Renal cortex interstitium (tissue), 11 donors: ENCODE data around the gene ETV5. TPM values are rescaled to one million over a fixed set of nuclear protein-coding genes. Genes with fewer than 3 reads are reported as not detected.
"Not testable (repeated sequence)": the region's sequence is repeated elsewhere in the genome, so short reads cannot be mapped to it uniquely, and the experiment has no call there.

Source experiments
- DNase-seq, 11 donors: peaks; one replicate each; pipeline ENCODE4 v3.0.0-alpha.2; 2013; ENCODE audit warnings: low read depth in 9 of 11, low spot score in 4 of 11; ENCODE audit errors: extremely low read depth in 1 of 11
- polyA plus RNA-seq, 3 donors: library from polyadenylated mRNA; unstranded; fragments of 120-200 nt; gene quantifications; one replicate each; pipeline ENCODE4 v1.2.1, GENCODE V29; 2013; ENCODE audit not compliant: insufficient read length in 3 of 3

ETV5 gene
- polyA plus RNA-seq, 3 donors, result 30.2 to 34.2 (median 30.7) TPM

- DNase-seq, result no peak
Measured at GRCh38 chr3:186049001-186049400, 59.9 kb downstream of the ETV5 start.

- no peak for DNase-seq
Measured at GRCh38 chr3:186048119-186048518, 60.8 kb downstream of the ETV5 start.

- DNase-seq, result no peak
Measured at GRCh38 chr3:186046838-186047237, 62.1 kb downstream of the ETV5 start.

- DNase-seq, result no peak
Measured at GRCh38 chr3:186044968-186045367, 63.9 kb downstream of the ETV5 start.

- DNase-seq, result no peak
Measured at GRCh38 chr3:186044427-186044826, 64.5 kb downstream of the ETV5 start.

- no peak for DNase-seq
Measured at GRCh38 chr3:186042521-186043202, 66.2 kb downstream of the ETV5 start.

GRCh38 chr3:186042036-186042435, 66.9 kb downstream of the ETV5 start:
- DNase-seq, result no peak

GRCh38 chr3:186038360-186038759, 70.5 kb downstream of the ETV5 start:
- no peak for DNase-seq

- DNase-seq, result no peak
Measured at GRCh38 chr3:186035277-186035676, 73.6 kb downstream of the ETV5 start.

GRCh38 chr3:186032321-186032720, 76.6 kb downstream of the ETV5 start:
- DNase-seq, result no peak

- not testable (repeated sequence) for DNase-seq
Measured at GRCh38 chr3:186025993-186026392, 82.9 kb downstream of the ETV5 start.

- no peak for DNase-seq
Measured at GRCh38 chr3:186025161-186025560, 83.7 kb downstream of the ETV5 start.

GRCh38 chr3:186024210-186024609, 84.7 kb downstream of the ETV5 start:
- no peak for DNase-seq

- no peak for DNase-seq
Measured at GRCh38 chr3:186022931-186023330, 86.0 kb downstream of the ETV5 start.

- no peak for DNase-seq
Measured at GRCh38 chr3:186021673-186022362, 87.1 kb downstream of the ETV5 start.

- not testable (repeated sequence) for DNase-seq
Measured at GRCh38 chr3:186021250-186021649, 87.6 kb downstream of the ETV5 start.

- not testable (repeated sequence) for DNase-seq
Measured at GRCh38 chr3:186019288-186019687, 89.6 kb downstream of the ETV5 start.

GRCh38 chr3:186014866-186015265, 94.0 kb downstream of the ETV5 start:
- DNase-seq, result no peak

- no peak for DNase-seq
Measured at GRCh38 chr3:186013312-186013711, 95.6 kb downstream of the ETV5 start.

- no peak for DNase-seq
Measured at GRCh38 chr3:186012137-186012536, 96.8 kb downstream of the ETV5 start.

- no peak for DNase-seq
Measured at GRCh38 chr3:186004671-186005070, 104.2 kb downstream of the ETV5 start.
